ENCODE results near the gene FOXL2.

Gene FOXL2

DNA sequence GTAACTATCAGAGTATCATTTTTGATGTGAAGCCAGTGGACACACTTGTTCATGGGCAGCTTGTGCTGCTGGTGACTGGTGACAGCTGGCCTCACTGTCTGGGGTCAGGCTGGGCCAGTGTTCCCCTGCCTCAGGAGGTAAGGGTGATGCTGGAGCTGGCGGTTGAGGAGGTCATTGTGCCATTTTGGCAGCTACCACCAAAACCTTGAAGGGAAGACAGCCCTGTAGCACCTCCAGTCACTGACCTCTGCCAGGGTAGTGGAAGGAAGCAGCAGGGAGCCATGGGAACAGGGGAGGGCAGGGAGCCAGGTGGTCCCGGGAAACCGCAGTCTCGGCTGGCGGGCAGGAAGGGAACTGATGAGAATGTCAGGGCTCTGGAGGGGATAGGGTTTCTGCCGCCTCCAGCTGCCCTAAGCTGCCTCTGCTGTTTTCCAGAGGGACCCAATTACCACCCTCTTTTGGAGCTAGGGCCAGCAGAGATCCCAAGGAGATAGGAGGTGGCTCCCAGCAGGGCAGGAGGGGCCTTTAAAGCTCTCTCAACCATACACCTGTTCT, 24.9 kb upstream of the FOXL2 start:
- no peak for TF ChIP-seq REST (IDR thresholded peaks at IDR 0.05; ENCODE audit: insufficient read depth in 1 of 2, low read depth in 2 of 2, low read length in 2 of 2)
- no peak for TF ChIP-seq TAF1 (IDR thresholded peaks at IDR 0.05; ENCODE audit: borderline replicate concordance, insufficient read depth, low read length)
- TF ChIP-seq POLR2AphosphoS5 (IDR thresholded peaks at IDR 0.05; ENCODE audit: low read depth, low read length): no peak
- TF ChIP-seq FOXP2 (optimal IDR thresholded peaks at IDR 0.05; ENCODE audit: borderline replicate concordance, extremely low read depth, extremely low read length, insufficient read depth): no peak
- TF ChIP-seq SIN3A (IDR thresholded peaks at IDR 0.05; ENCODE audit: borderline replicate concordance, insufficient read depth, low read length): no peak

DNA sequence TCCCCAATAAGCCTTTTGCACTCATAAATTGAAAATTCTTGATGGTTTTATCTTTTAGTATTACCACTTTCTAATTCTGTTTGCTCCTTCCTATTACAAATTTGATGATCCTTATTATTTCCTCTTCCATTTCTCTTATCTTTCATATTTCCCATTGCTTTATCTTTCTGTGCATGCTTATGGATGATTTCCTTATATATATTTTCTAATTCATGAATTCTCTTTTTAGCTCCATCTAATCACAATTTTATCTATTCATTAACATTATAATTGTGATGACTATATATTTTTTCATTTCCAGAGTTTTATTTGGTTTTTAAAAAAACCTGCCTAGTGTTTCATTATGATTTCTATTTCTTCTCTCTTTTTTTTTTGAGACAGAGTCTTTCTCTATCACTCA, 18.0 kb upstream of the FOXL2 start:
- TF ChIP-seq SIN3A (IDR thresholded peaks at IDR 0.05; ENCODE audit: borderline replicate concordance, insufficient read depth, low read length) (no peak), REST (IDR thresholded peaks at IDR 0.05; ENCODE audit: insufficient read depth in 1 of 2, low read depth in 2 of 2, low read length in 2 of 2) (no peak), POLR2AphosphoS5 (IDR thresholded peaks at IDR 0.05; ENCODE audit: low read depth, low read length) (no peak), TAF1 (IDR thresholded peaks at IDR 0.05; ENCODE audit: borderline replicate concordance, insufficient read depth, low read length) (no peak), FOXP2 (optimal IDR thresholded peaks at IDR 0.05; ENCODE audit: borderline replicate concordance, extremely low read depth, extremely low read length, insufficient read depth) (no peak)

DNA sequence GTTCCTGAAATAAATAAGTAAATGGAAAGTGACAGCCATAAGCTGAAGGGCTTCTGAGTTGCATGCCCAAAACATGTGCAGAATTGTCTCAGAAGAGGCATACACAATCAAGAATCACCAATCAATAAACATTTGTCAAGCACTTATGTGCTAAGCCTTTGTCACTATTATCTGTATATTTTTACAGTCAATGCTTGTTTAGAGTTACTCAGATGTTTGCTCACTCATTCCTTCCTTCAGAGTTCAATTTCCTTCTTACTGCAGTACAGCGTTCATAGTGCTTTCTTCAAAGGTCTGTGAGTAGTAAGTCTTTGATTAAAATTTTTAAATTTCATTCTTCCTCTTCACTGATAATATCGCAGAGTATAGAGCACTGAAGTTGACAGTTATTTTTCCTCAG, 17.3 kb upstream of the FOXL2 start:
- no peak for TF ChIP-seq POLR2AphosphoS5 (IDR thresholded peaks at IDR 0.05; ENCODE audit: low read depth, low read length)
- no peak for TF ChIP-seq REST (IDR thresholded peaks at IDR 0.05; ENCODE audit: insufficient read depth in 1 of 2, low read depth in 2 of 2, low read length in 2 of 2)
- no peak for TF ChIP-seq FOXP2 (optimal IDR thresholded peaks at IDR 0.05; ENCODE audit: borderline replicate concordance, extremely low read depth, extremely low read length, insufficient read depth)
- TF ChIP-seq TAF1 (IDR thresholded peaks at IDR 0.05; ENCODE audit: borderline replicate concordance, insufficient read depth, low read length): no peak
- TF ChIP-seq SIN3A (IDR thresholded peaks at IDR 0.05; ENCODE audit: borderline replicate concordance, insufficient read depth, low read length): no peak

DNA sequence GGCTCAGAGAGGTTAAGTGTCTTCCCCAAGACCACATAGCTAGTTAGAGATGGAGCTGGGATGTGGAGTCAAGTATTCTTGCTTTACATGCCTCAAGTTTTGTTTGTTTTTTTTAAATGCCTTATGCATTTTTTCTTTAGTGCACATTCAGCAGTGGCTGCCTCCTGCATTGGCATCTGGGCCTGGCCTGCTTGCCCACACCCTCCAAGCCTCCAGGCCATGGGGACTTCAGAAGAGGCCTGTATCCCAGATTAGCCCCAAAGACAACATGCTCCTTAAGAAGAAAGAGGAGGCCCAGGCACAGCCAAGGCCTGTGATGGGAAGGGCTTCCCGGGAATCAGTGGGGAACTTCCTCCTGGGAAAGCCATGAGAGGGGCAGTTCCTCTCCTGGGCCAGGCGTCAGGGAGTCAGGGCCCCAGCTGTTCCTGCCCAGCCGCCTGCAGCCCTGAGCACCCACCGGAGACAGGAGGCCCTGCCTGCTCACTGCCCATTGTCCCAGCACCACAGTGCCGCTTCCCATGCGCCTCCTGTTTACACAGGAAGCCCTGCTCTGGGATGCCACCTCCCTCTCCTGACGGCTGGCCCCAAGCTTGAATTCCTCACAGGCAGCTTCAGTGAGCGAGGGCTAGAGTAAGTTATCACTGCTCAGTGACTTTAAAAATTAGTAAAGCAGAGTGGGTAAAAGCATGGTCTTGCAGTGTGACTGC, 16.1 kb upstream of the FOXL2 start:
- no peak for TF ChIP-seq TAF1 (IDR thresholded peaks at IDR 0.05; ENCODE audit: borderline replicate concordance, insufficient read depth, low read length)
- no peak for TF ChIP-seq REST (IDR thresholded peaks at IDR 0.05; ENCODE audit: insufficient read depth in 1 of 2, low read depth in 2 of 2, low read length in 2 of 2)
- no peak for TF ChIP-seq POLR2AphosphoS5 (IDR thresholded peaks at IDR 0.05; ENCODE audit: low read depth, low read length)
- TF ChIP-seq FOXP2 (optimal IDR thresholded peaks at IDR 0.05; ENCODE audit: borderline replicate concordance, extremely low read depth, extremely low read length, insufficient read depth): no peak
- TF ChIP-seq SIN3A (IDR thresholded peaks at IDR 0.05; ENCODE audit: borderline replicate concordance, insufficient read depth, low read length): no peak

Measured in PFSK-1 (cell line).